GM21825 (cell line): ENCODE data around the gene LYL1.

ENCODE experiments used
- ATAC-seq: cut with Tn5 transposase; IDR thresholded peaks from one replicate; pipeline ENCODE4 v1.9.1; 2021; ENCODE audit warnings: mild to moderate bottlenecking, moderate library complexity; ENCODE audit not compliant: unreplicated experiment

Gene LYL1

DNA sequence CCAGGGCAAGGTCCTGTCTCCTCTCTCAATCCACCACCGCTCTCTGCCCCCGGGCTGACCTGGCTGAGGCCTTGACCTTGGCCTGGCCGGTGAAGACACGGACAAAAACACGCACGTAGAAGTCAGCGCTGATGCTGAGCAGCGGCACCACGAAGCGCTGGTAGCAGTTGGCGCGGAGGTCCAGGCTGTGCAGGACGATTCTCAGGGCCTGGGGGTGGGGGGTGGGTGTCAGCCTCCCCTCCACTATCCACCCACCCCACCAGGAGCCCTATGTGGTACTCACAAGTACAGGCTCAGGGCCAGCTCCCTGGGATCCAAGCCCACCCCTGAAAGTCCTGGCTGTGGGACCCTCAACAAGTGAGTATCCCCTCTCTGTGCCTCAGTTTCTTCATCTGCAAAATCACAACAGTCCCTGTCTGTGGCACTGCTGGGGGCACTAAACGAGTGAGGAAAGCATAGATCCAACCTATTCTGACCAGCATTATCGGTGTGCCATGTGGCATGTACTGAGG lies 7.5 kb upstream of the LYL1 start:
- no peak for ATAC-seq

DNA sequence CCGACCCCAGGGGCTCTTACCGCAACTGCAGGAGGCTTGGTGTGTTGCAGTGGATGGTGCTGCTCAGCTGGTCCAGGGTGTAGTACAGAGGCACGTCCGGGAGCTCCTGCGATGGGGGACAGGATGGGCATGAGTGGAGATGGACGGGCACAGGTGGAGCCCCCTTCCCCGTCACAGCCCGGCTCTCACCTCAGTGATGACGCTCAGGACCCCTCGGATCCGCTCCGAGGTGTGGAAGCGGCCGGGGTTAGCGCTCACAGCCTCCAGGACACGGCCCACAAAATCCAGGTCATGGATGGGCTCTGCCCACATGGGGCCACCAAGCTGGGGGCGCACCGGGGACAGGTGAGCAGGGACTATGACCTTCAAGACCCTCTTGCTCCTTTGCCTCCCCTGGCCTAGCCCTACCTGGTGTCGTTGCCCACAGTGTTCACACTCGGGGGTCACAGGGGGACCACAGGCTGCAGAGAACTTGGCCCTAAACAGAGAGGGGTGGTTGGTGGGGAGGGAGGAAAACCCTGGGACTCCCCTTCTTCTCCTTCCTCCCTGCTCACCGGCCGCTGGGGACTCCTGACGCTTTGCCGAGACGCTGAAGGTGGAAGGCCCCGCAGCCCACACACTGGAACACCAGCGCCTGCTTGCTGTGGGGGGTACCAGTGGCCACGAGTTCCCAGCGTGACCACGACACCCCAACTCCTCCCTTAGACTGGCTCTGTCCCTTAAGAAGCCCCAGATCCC lies 6.9 kb upstream of the LYL1 start:
- ATAC-seq, result no peak

GRCh38 chr19:13104848-13105711 lies 2.4 kb upstream of the LYL1 start:
- no peak for ATAC-seq

DNA sequence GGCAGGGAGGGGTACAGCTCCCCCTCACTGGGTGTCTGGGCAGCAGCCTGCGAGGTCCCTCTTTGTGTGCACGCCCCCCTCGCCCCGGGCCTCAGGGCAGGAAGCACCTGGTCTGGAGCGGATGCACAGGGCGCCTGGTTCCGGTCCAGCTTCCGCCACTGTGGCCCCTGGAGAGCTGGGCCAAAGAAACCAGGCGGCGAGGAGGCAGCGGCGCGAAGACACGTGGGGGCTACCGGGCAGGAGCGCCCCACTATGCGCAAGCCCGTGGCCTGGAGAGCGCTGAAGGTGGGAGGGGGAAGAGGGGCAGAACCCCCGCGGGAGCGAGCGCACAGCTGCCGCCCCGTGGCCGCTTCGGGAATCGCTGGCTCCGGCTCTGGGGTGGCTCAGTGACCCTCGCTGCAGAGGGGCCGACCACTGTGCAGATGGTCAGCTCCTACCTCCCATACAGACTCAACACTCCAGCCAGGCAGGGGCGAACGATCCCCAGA lies 1.7 kb upstream of the LYL1 start:
- ATAC-seq, result no peak

DNA sequence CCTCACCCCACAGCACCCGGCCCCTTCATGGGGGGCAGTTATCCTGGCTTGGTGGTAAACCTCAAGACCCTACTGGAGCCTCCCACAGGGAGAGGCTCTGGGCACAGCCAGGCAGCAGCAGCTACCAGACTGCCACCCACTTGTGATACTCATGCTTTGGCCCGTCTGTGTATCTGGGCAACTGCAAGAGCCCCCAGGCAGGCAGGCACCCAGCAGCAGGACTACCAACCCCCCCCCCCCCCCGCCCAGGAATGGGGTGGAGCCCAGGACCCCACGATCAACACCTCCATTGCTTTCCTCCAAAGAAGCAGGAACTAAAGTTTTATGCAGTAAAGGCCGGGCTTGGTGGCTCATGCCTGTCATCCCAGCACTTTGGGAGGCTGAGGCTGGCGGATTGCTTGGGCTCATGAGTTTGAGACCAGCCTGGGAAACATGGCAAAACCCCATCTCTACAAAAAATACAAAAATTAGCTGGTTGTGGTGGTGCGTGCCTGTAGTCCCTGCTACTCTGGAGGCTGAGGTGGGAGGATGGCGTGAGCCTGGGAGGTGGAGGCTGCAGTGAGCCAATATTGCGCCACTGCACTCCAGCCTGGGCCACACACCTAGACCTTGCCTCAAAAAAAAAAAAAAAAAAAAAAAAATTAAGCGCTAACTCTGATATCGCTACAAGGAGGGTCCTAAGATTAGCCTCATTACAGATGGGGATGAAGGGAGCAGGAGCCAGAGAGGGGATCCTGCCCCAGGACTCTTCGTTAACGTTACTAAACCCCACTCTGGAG lies 1.1 kb upstream of the LYL1 start:
- ATAC-seq, result no peak

DNA sequence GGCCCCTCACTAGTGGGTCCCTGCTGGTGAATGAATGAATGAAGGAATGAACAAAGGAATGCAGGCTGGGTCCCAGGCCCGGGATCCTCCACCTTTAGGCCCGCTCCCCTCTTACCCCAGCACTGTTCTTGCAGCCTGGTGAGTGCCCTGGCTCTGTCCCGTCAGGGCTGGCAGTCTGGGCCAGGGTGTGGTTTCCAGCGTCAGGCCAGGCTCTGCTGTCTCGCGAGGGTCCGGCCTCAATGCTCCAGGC lies 317 bp downstream of the LYL1 start:
- ATAC-seq, result no peak

GRCh38 chr19:13101590-13102415 lies 855 bp downstream of the LYL1 start:
- no peak for ATAC-seq

GRCh38 chr19:13100841-13101589 lies 1.6 kb downstream of the LYL1 start:
- no peak for ATAC-seq

GRCh38 chr19:13100031-13100588 lies 2.5 kb downstream of the LYL1 start:
- ATAC-seq, result no peak

GRCh38 chr19:13099073-13099999 lies 3.3 kb downstream of the LYL1 start:
- ATAC-seq, result no peak

GRCh38 chr19:13098277-13099072 lies 4.2 kb downstream of the LYL1 start:
- no peak for ATAC-seq

GRCh38 chr19:13097463-13098258 lies 5.0 kb downstream of the LYL1 start:
- ATAC-seq, result no peak

GRCh38 chr19:13097033-13097462 lies 5.6 kb downstream of the LYL1 start:
- ATAC-seq, result no peak

DNA sequence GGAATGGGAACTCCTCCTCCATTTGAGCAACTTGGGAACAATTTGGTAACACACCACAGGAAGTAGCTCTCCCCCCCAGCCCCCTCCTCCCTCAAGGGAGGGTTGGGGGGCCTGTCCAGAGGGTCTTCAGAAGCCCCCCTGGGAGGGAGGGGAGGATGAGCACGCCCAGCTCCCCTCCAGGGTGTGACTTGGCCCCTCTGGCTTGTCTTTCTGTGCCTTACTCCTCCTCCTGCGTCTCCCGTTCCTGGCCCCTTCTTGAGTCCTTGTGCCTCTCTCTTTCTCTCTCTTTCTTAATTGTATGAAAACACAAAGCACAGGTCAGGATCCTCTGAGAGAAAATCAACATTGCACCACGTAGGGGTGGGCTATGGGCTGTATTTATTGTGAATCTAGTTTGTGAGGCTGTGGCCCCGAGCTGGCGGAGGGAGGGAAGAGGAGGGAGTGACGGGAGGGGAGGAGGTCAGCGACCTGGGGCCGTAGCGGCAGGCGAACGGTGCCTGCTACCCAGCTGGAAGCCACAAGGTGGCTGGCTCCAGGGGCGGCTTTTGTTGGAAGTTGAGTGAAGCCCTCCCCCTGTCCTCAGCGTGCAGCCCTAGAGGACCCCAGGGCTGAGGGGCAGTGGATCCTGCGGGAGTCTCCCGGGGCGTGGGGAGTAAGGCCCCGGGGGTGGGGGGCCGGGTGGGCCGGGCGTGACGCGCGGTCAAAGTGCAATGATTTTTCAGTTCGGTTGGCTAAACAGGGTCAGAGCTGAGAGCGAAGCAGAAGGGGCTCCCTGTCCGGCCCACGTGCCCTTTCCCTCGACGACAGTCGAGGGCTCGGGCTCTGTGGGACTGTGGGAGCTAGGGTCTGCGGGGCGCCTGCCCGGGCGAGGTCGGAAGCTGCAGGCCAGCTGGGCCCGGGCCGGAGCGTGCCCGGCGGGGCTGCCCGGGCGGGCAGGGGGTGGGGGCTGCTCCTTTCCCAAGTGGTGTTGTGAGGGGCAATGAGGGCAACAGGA lies 6.4 kb downstream of the LYL1 start:
- no peak for ATAC-seq

GRCh38 chr19:13095393-13095784 lies 7.3 kb downstream of the LYL1 start:
- no peak for ATAC-seq
